ENCODE results near the gene TCF4.

The TCF4 gene

GRCh38 chr18:55407191-55407590 lies 180.8 kb downstream of the TCF4 start:
- DNase-seq (ENCODE audit: low read depth) = no peak

- DNase-seq (ENCODE audit: low read depth) = no peak
These were observed 181.5 kb downstream of the TCF4 start for GRCh38 chr18:55406451-55406991.

GRCh38 chr18:55405893-55406406 lies 182.0 kb downstream of the TCF4 start:
- peak; percentile 90 for DNase-seq (ENCODE audit: low read depth)

GRCh38 chr18:55405475-55405874 lies 182.5 kb downstream of the TCF4 start:
- DNase-seq (ENCODE audit: low read depth) = no peak

- no peak for DNase-seq (ENCODE audit: low read depth)
These were observed 183.0 kb downstream of the TCF4 start for GRCh38 chr18:55404832-55405465.

- no peak for DNase-seq (ENCODE audit: low read depth)
These were observed 183.7 kb downstream of the TCF4 start for GRCh38 chr18:55404136-55404830.

GRCh38 chr18:55403421-55403949 lies 184.5 kb downstream of the TCF4 start:
- DNase-seq (ENCODE audit: low read depth) = no peak

- DNase-seq (ENCODE audit: low read depth) = no peak
These were observed 185.1 kb downstream of the TCF4 start for GRCh38 chr18:55402731-55403405.

- no peak for DNase-seq (ENCODE audit: low read depth)
These were observed 186.3 kb downstream of the TCF4 start for GRCh38 chr18:55401638-55402191.

GRCh38 chr18:55400590-55401541 lies 187.1 kb downstream of the TCF4 start:
- DNase-seq (ENCODE audit: low read depth) = no peak

GRCh38 chr18:55400081-55400480 lies 187.9 kb downstream of the TCF4 start:
- no peak for DNase-seq (ENCODE audit: low read depth)

- no peak for DNase-seq (ENCODE audit: low read depth)
These were observed 189.1 kb downstream of the TCF4 start for GRCh38 chr18:55398858-55399257.

- no peak for DNase-seq (ENCODE audit: low read depth)
These were observed 191.0 kb downstream of the TCF4 start for GRCh38 chr18:55396979-55397378.

- no peak for DNase-seq (ENCODE audit: low read depth)
These were observed 191.6 kb downstream of the TCF4 start for GRCh38 chr18:55396267-55396905.

- no peak for DNase-seq (ENCODE audit: low read depth)
These were observed 192.2 kb downstream of the TCF4 start for GRCh38 chr18:55395799-55396198.

GRCh38 chr18:55390898-55391297 lies 197.1 kb downstream of the TCF4 start:
- DNase-seq (ENCODE audit: low read depth) = no peak

- no peak for DNase-seq (ENCODE audit: low read depth)
These were observed 200.6 kb downstream of the TCF4 start for GRCh38 chr18:55387139-55387984.

- no peak for DNase-seq (ENCODE audit: low read depth)
These were observed 201.4 kb downstream of the TCF4 start for GRCh38 chr18:55386545-55386944.

- DNase-seq (ENCODE audit: low read depth) = no peak
These were observed 202.2 kb downstream of the TCF4 start for GRCh38 chr18:55385770-55386169.
